Keratinocyte (primary cell): ENCODE results near the gene MRGPRX3. TPM values are rescaled to one million over a fixed set of nuclear protein-coding genes. Genes with fewer than 3 reads are reported as not detected.
A peak's percentile ranks its signal among the peaks of the same experiment; 100 is the strongest.

Experiments
- DNase-seq: peaks from one replicate; pipeline ENCODE4 v3.0.0-alpha.2; 2011; ENCODE audit warnings: low read depth, missing footprints, low spot score
- FAIRE-seq: peaks from 2 replicates; lab custom pipeline; 2011; peaks lifted over from hg19 to GRCh38; lab: Jason Lieb, UNC
- H2AFZ ChIP-seq: 2 replicates; pipeline ENCODE4 v1.6.0; 2012; ENCODE audit warnings: low read length, control low read depth, inconsistent platforms; ENCODE audit not compliant: control insufficient read depth
- H3K27ac ChIP-seq: 2 replicates; pipeline ENCODE4 v1.5.1; 2011; ENCODE audit warnings: low read length; ENCODE audit not compliant: control insufficient read depth, insufficient read depth
- H3K27me3 ChIP-seq: 3 replicates; pipeline ENCODE4 v1.6.0; 2011; ENCODE audit warnings: low read length; ENCODE audit not compliant: control insufficient read depth, insufficient read depth; ENCODE audit errors: extremely low read depth
- H3K36me3 ChIP-seq, 2 experiments: 2 replicates in 1 of 2; 3 replicates in 1 of 2; pipeline ENCODE4 v1.5.1; 2011; ENCODE audit warnings: low read length in 2 of 2, mild to moderate bottlenecking in 1 of 2; ENCODE audit not compliant: control insufficient read depth in 2 of 2, insufficient read depth in 2 of 2; ENCODE audit errors: extremely low read depth in 1 of 2
- H3K4me1 ChIP-seq: 3 replicates; pipeline ENCODE4 v1.5.1; 2011; ENCODE audit warnings: low read length; ENCODE audit not compliant: control insufficient read depth, insufficient read depth; ENCODE audit errors: extremely low read depth
- H3K4me2 ChIP-seq: 3 replicates; pipeline ENCODE4 v1.6.0; 2011; ENCODE audit warnings: low read depth, low read length; ENCODE audit not compliant: control insufficient read depth, insufficient read depth; ENCODE audit errors: extremely low read depth
- H3K4me3 ChIP-seq, 3 experiments: fragments of 200-600 bp in 1 of 3; sonication (generic) in 1 of 3; 2 replicates in 2 of 3; 3 replicates in 1 of 3; pipeline ENCODE4 v1.5.1; 2011 to 2016; ENCODE audit warnings: low read length in 3 of 3, mild to moderate bottlenecking in 3 of 3, control low read depth in 2 of 3, inconsistent platforms in 1 of 3, low read depth in 1 of 3, mixed read lengths in 1 of 3, mixed run types in 1 of 3, moderate library complexity in 1 of 3; ENCODE audit not compliant: control insufficient read depth in 2 of 3, insufficient read depth in 2 of 3; ENCODE audit errors: extremely low read depth in 1 of 3
- H3K79me2 ChIP-seq: 2 replicates; pipeline ENCODE4 v1.6.0; 2012; ENCODE audit warnings: low read length; ENCODE audit not compliant: control insufficient read depth, insufficient read depth
- H3K9ac ChIP-seq: 3 replicates; pipeline ENCODE4 v1.6.0; 2011; ENCODE audit warnings: low read length; ENCODE audit not compliant: control insufficient read depth, insufficient read depth; ENCODE audit errors: extremely low read depth
- H3K9me1 ChIP-seq: 3 replicates; pipeline ENCODE4 v1.6.0; 2011; ENCODE audit warnings: low read length; ENCODE audit not compliant: control insufficient read depth, insufficient read depth; ENCODE audit errors: extremely low read depth
- H3K9me3 ChIP-seq: 2 replicates; pipeline ENCODE4 v1.5.1; 2012; ENCODE audit warnings: low read depth, low read length; ENCODE audit not compliant: control insufficient read depth
- H4K20me1 ChIP-seq: 3 replicates; pipeline ENCODE4 v1.6.0; 2011; ENCODE audit warnings: low read length; ENCODE audit not compliant: control insufficient read depth, insufficient read depth; ENCODE audit errors: extremely low read depth
- CTCF ChIP-seq, 3 experiments: IDR thresholded peaks in 1 of 3; conservative IDR thresholded peaks in 1 of 3; optimal IDR thresholded peaks in 1 of 3; 2 replicates in 2 of 3; 3 replicates in 1 of 3; pipeline versions ENCODE3 to v1.5.1; 2011; ENCODE audit warnings: low read length in 3 of 3, mild to moderate bottlenecking in 3 of 3, moderate library complexity in 2 of 3, control low read depth in 1 of 3, inconsistent platforms in 1 of 3; ENCODE audit not compliant: insufficient read depth in 2 of 3; ENCODE audit errors: extremely low read depth in 1 of 3
- EZH2 ChIP-seq: IDR thresholded peaks from one replicate; pipeline ENCODE4 v1.6.1; 2012; ENCODE audit warnings: inconsistent platforms, mild to moderate bottlenecking, low read length, moderate library complexity
- dilution Hi-C: fragments of 300-500 bp; cut with MboI; formaldehyde crosslinking; loops from one replicate; pipeline ENCODE4 v1.7.0; 2020; ENCODE audit warnings: low sequenced_read_pairs; ENCODE audit not compliant: extremely low pct_ligation_motif_present
- polyA minus RNA-seq, 3 experiments: library from RNA; depleted of rRNA, polyadenylated mRNA; stranded (reverse); fragments of >200 nt; gene quantifications; 1 replicate in 1 of 3; 2 replicates in 1 of 3; 3 replicates in 1 of 3; pipeline ENCODE4 v1.2.3, GENCODE V29; 2011
- polyA plus RNA-seq, 5 experiments: library from polyadenylated mRNA; depleted of rRNA in 3 of 5; stranded (reverse) in 3 of 5; stranded (forward) in 1 of 5; unstranded in 1 of 5; fragments of >200 nt; gene quantifications; 1 replicate in 1 of 5; 2 replicates in 3 of 5; 3 replicates in 1 of 5; pipeline versions ENCODE4 v1.2.1 to v1.2.3, GENCODE V29; 2011 to 2012; ENCODE audit warnings: missing spikeins in 2 of 5, low read depth in 1 of 5, low replicate concordance in 1 of 5

MRGPRX3 gene
- 2.9 to 5.2 TPM (median 3.1 TPM) in 3 replicates for polyA plus RNA-seq
- 0.64 TPM for polyA plus RNA-seq (2011; ENCODE audit: low read depth)
- 2.0 and 2.2 TPM in 2 replicates for polyA plus RNA-seq (2011; cell fraction: cytosol; rRNA removed)
- 9.5 and 11.5 TPM in 2 replicates for polyA plus RNA-seq (2011; cell fraction: nucleus; rRNA removed)
- 0.23 and 2.2 TPM in 2 replicates for polyA plus RNA-seq (2012; ENCODE audit: low replicate concordance)
- 1.9 to 8.7 TPM (median 4.0 TPM) in 3 replicates for polyA minus RNA-seq
- 4.2 TPM for polyA minus RNA-seq (2011; cell fraction: cytosol; rRNA and poly(A)+ RNA removed)
- 3.9 and 9.1 TPM in 2 replicates for polyA minus RNA-seq (2011; cell fraction: nucleus; rRNA and poly(A)+ RNA removed)

- H3K36me3 ChIP-seq = no peaks in the 10 kb centered on the region
- peak within 1 kb of the TSS; percentile 38 for H3K4me2 ChIP-seq
- no peak for TF ChIP-seq EZH2
- no peak for TF ChIP-seq CTCF (optimal IDR thresholded peaks at IDR 0.05 in 1 of 3, IDR thresholded peaks at IDR 0.05 in 1 of 3, conservative IDR thresholded peaks at IDR 0.05 in 1 of 3; ENCODE audit: extremely low read depth in 1 of 3, insufficient read depth in 2 of 3, low read length in 3 of 3)
- H3K9me1 ChIP-seq = no peaks in the 10 kb centered on the region
- peak within 1 kb of the TSS; percentile 23 for H2AFZ ChIP-seq
- H3K4me3 ChIP-seq = no peak within 1 kb of the TSS
- no peaks in the 10 kb centered on the region for H3K27me3 ChIP-seq
- H3K9ac ChIP-seq = no peak within 1 kb of the TSS
- dilution Hi-C loops = no loop called here
- no peak within 1 kb of the TSS for H3K27ac ChIP-seq
- H3K79me2 ChIP-seq = no peaks in the 10 kb centered on the region
- FAIRE-seq = peak; percentile 68
- DNase-seq = no peak
- H3K9me3 ChIP-seq = no peaks in the 10 kb centered on the region
- H4K20me1 ChIP-seq = no peaks in the 10 kb centered on the region
- peaks cover 8% of the 10 kb centered on the region for H3K4me1 ChIP-seq
These were observed at the start of gene MRGPRX3 for GRCh38 chr11:18132341-18132740. MRGPRX3 (plus strand) TSS chr11:18132571; CDS start chr11:18137203, 4,632 bp downstream.

DNA sequence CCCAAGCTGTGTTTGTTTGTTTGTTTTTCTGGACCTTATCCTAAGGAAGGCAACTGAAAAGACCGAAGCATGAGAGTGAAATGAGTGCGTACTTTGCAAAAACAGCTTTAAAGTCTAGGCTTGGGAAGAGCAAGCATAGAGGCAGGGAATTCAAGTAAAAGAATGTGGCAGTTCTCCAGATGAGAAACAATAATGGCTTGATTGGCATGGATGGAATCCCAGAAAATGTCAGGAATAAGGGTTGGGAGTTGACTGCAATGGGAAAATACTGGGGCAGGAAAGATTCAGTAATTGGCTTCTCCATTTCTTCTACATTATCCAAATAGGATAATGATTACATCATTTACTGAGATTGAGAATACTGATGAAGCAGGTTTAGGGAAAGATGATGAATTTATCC lies 44.0 kb upstream of the MRGPRX3 start:
- peaks cover 15 to 18% of the 10 kb centered on the region in 2 experiments for H3K36me3 ChIP-seq
- H3K27me3 ChIP-seq = no peaks in the 10 kb centered on the region
- H3K4me1 ChIP-seq = peaks cover 2% of the 10 kb centered on the region
- H2AFZ ChIP-seq = no peak overlapping the region
- no peak overlapping the region for H3K4me2 ChIP-seq
- dilution Hi-C loops = no loop called here
- no peaks in the 10 kb centered on the region for H3K9me3 ChIP-seq
- TF ChIP-seq CTCF (optimal IDR thresholded peaks at IDR 0.05 in 1 of 3, IDR thresholded peaks at IDR 0.05 in 1 of 3, conservative IDR thresholded peaks at IDR 0.05 in 1 of 3; ENCODE audit: extremely low read depth in 1 of 3, insufficient read depth in 2 of 3, low read length in 3 of 3) (no peak), EZH2 (no peak)
- H3K9me1 ChIP-seq = no peaks in the 10 kb centered on the region
- H4K20me1 ChIP-seq = no peaks in the 10 kb centered on the region
- DNase-seq = no peak
- no peak overlapping the region for H3K27ac ChIP-seq
- H3K79me2 ChIP-seq = no peaks in the 10 kb centered on the region
- no peak overlapping the region for H3K4me3 ChIP-seq
- H3K9ac ChIP-seq = no peak overlapping the region
- no peak for FAIRE-seq
